GM18499 (cell line): ENCODE data around the gene PGK1.
"Not testable (repeated sequence)": the region's sequence is repeated elsewhere in the genome, so short reads cannot be mapped to it uniquely, and the experiment has no call there.

ENCODE experiments used
- ATAC-seq: cut with Tn5 transposase; IDR thresholded peaks from one replicate; pipeline ENCODE4 v1.9.1; 2021; ENCODE audit warnings: moderate number of reproducible peaks; ENCODE audit not compliant: insufficient read depth, unreplicated experiment

The PGK1 gene

GRCh38 chrX:78103623-78104446 is at the start of gene PGK1:
PGK1 (plus strand) TSS chrX:78104248; CDS start chrX:78104341, 93 bp downstream.
- ATAC-seq, result peak; percentile 80

GRCh38 chrX:78063687-78064086 is 40.4 kb upstream of the PGK1 start:
- ATAC-seq, result no peak

- no peak for ATAC-seq
These were observed 39.9 kb upstream of the PGK1 start for GRCh38 chrX:78064152-78064551.

- ATAC-seq, result peak; percentile 85
These were observed 39.1 kb upstream of the PGK1 start for GRCh38 chrX:78064698-78065601.

- no peak for ATAC-seq
These were observed 37.9 kb upstream of the PGK1 start for GRCh38 chrX:78066110-78066509.

GRCh38 chrX:78071331-78071730 is 32.7 kb upstream of the PGK1 start:
- no peak for ATAC-seq

GRCh38 chrX:78073147-78074077 is 30.6 kb upstream of the PGK1 start:
- ATAC-seq, result not testable (repeated sequence)

GRCh38 chrX:78074088-78074487 is 30.0 kb upstream of the PGK1 start:
- no peak for ATAC-seq

- no peak for ATAC-seq
These were observed 28.2 kb upstream of the PGK1 start for GRCh38 chrX:78075787-78076389.

- ATAC-seq, result not testable (repeated sequence)
These were observed 22.6 kb upstream of the PGK1 start for GRCh38 chrX:78081413-78081812.

- peak; percentile 57 for ATAC-seq
These were observed 11.8 kb upstream of the PGK1 start for GRCh38 chrX:78092296-78092695.

- no peak for ATAC-seq
These were observed 5.9 kb upstream of the PGK1 start for GRCh38 chrX:78098108-78098507.

- no peak for ATAC-seq
These were observed 2.0 kb upstream of the PGK1 start for GRCh38 chrX:78102091-78102490.

GRCh38 chrX:78103001-78103622 is 936 bp upstream of the PGK1 start:
- ATAC-seq, result no peak

- no peak for ATAC-seq
These were observed 564 bp downstream of the PGK1 start for GRCh38 chrX:78104447-78105176.

- ATAC-seq, result no peak
These were observed 2.0 kb downstream of the PGK1 start for GRCh38 chrX:78105944-78106650.

GRCh38 chrX:78106651-78106986 is 2.6 kb downstream of the PGK1 start:
- ATAC-seq, result no peak

GRCh38 chrX:78109458-78109857 is 5.4 kb downstream of the PGK1 start:
- ATAC-seq, result no peak
